ENCODE data around the gene NR1H2.
"Not testable (repeated sequence)": the region's sequence is repeated elsewhere in the genome, so short reads cannot be mapped to it uniquely, and the experiment has no call there.

The NR1H2 gene

DNA sequence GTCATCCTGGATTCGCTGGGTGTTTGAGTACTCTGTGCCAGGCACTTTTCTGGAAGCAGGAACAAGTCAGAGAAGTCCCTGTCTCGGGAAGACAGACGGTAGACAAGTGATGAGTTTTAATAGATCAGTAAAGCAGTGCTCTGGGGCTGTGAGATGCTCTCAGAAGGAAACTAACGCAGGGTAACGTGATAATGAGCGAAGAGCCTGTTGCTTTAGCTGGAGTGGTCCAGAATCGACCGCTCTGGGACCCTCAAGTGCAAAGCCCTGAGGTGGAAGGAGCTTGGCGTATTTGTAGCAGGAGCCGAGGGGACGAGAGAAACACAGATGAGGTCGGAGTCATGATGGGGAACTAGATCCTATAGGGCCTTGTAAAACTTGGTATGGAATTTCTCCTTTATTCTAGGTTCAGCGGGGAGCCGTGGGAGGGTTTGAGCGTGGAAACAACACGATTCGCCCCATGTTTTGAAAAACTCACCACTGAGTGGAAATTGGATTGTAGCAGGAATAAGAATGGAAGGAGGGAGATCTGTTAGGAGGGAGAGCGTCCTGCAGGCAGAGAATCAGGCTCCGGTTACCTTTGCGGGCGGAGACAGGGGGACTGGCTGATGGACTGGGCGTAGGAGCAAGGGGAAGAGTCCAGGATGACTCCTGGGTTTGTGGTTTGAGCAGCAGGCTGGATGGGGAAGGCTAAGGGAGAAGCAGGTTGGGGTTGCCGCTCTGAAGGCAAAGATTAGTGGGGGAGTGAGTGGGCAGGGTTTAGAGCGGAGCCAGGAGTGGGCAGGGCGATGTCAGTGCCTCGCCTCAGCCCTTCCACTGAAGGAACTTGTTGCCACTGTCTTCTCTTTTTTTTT lies 8.7 kb downstream of the NR1H2 start:
- Histone ChIP-seq H3K9me3 (ENCODE audit: control insufficient read depth in 2 of 2, low read length in 2 of 2) (no peaks in the 10 kb centered on the region), H3K4me1 (ENCODE audit: control insufficient read depth in 2 of 2, insufficient read depth in 2 of 2, low read length in 2 of 2) (peaks cover 14 to 17% of the 10 kb centered on the region in 2 donors), H3K9ac (ENCODE audit: low read depth in 1 of 2, low read length in 2 of 2) (peak overlapping the region; percentile 52 to 72), H3K36me3 (ENCODE audit: control insufficient read depth in 2 of 2, insufficient read depth in 2 of 2, low read length in 2 of 2) (peaks cover 24 to 30% of the 10 kb centered on the region in 2 donors), H3K4me3 (ENCODE audit: low read length in 2 of 2) (peak overlapping the region; percentile 76 to 78), H3K27me3 (ENCODE audit: control insufficient read depth in 2 of 2, insufficient read depth in 2 of 2, low read length in 2 of 2) (no peaks in the 10 kb centered on the region), H3K27ac (ENCODE audit: low read depth in 2 of 2, low read length in 2 of 2) (peak overlapping the region; percentile 74 to 80)

DNA sequence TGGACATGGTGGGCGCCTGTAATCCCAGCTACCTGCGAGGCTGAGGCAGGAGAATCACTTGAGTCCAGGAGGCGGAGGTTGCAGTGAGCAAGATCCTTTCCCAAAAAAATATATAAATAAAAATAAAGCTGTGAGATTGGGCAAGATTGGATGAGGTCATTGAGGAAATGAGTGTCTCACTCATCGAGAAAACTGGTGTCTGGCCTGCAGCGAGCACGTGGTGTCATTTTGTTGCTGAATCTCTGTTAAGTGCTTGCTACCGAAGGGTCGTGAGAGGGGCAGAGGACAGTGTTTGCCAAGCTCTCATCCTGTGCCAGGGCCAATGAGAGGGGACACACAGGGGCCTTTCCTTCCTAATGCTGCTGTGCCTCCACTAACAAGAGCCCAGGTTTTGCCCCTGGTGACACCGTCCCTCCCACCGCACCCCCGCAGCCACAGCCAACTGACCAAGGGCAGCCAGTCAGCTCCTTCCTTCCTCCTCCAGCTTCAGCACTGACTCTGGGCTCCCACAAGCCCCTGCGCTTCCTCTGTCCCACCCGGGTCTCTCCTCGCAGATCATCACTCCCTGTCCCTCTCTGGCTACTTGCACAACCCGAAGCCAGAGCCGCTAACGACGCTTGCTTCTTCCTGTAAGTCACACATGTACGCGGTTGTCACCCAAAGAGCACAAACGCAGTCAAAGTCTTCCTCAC lies 11.1 kb downstream of the NR1H2 start:
- Histone ChIP-seq H3K9me3 (ENCODE audit: control insufficient read depth in 2 of 2, low read length in 2 of 2) (no peaks in the 10 kb centered on the region), H3K27ac (ENCODE audit: low read depth in 2 of 2, low read length in 2 of 2) (no peak overlapping the region), H3K36me3 (ENCODE audit: control insufficient read depth in 2 of 2, insufficient read depth in 2 of 2, low read length in 2 of 2) (peaks cover 3 to 10% of the 10 kb centered on the region in 2 donors), H3K9ac (ENCODE audit: low read depth in 1 of 2, low read length in 2 of 2) (no peak overlapping the region), H3K4me1 (ENCODE audit: control insufficient read depth in 2 of 2, insufficient read depth in 2 of 2, low read length in 2 of 2) (peaks cover 14 to 17% of the 10 kb centered on the region in 2 donors), H3K27me3 (ENCODE audit: control insufficient read depth in 2 of 2, insufficient read depth in 2 of 2, low read length in 2 of 2) (no peaks in the 10 kb centered on the region), H3K4me3 (ENCODE audit: low read length in 2 of 2) (peak overlapping the region in 1 of 2 donors; percentile 39)

GRCh38 chr19:50387868-50388245 lies 11.6 kb downstream of the NR1H2 start:
- Histone ChIP-seq H3K9me3 (ENCODE audit: control insufficient read depth in 2 of 2, low read length in 2 of 2) (no peaks in the 10 kb centered on the region), H3K27me3 (ENCODE audit: control insufficient read depth in 2 of 2, insufficient read depth in 2 of 2, low read length in 2 of 2) (no peaks in the 10 kb centered on the region), H3K36me3 (ENCODE audit: control insufficient read depth in 2 of 2, insufficient read depth in 2 of 2, low read length in 2 of 2) (peaks cover 0 to 6% of the 10 kb centered on the region in 2 donors), H3K4me3 (ENCODE audit: low read length in 2 of 2) (peak overlapping the region in 1 of 2 donors; percentile 39), H3K27ac (ENCODE audit: low read depth in 2 of 2, low read length in 2 of 2) (no peak overlapping the region), H3K4me1 (ENCODE audit: control insufficient read depth in 2 of 2, insufficient read depth in 2 of 2, low read length in 2 of 2) (peaks cover 14 to 17% of the 10 kb centered on the region in 2 donors), H3K9ac (ENCODE audit: low read depth in 1 of 2, low read length in 2 of 2) (no peak overlapping the region)

DNA sequence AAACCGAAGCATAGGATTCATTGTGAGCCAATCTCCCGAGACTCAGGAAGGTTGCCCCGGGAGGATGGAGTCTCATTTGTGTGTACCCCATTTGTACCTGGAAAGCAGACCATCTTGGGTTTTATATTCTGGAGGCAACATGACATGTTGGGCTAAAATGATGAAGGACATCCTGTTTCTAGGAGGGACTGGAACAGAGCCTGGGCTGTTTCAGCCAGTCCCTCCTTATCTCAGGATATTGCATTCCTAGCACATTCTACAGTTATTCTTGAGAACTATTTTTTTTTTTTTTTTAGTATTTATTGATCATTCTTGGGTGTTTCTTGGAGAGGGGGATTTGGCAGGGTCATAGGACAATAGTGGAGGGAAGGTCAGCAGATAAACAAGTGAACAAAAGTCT lies 14.0 kb downstream of the NR1H2 start:
- H3K4me3 ChIP-seq (ENCODE audit: low read length in 2 of 2); H3K4me1 ChIP-seq (ENCODE audit: control insufficient read depth in 2 of 2, insufficient read depth in 2 of 2, low read length in 2 of 2); H3K27me3 ChIP-seq (ENCODE audit: control insufficient read depth in 2 of 2, insufficient read depth in 2 of 2, low read length in 2 of 2); H3K9ac ChIP-seq (ENCODE audit: low read depth in 1 of 2, low read length in 2 of 2); H3K9me3 ChIP-seq (ENCODE audit: control insufficient read depth in 2 of 2, low read length in 2 of 2); H3K27ac ChIP-seq (ENCODE audit: low read depth in 2 of 2, low read length in 2 of 2); H3K36me3 ChIP-seq (ENCODE audit: control insufficient read depth in 2 of 2, insufficient read depth in 2 of 2, low read length in 2 of 2): not testable (repeated sequence)

DNA sequence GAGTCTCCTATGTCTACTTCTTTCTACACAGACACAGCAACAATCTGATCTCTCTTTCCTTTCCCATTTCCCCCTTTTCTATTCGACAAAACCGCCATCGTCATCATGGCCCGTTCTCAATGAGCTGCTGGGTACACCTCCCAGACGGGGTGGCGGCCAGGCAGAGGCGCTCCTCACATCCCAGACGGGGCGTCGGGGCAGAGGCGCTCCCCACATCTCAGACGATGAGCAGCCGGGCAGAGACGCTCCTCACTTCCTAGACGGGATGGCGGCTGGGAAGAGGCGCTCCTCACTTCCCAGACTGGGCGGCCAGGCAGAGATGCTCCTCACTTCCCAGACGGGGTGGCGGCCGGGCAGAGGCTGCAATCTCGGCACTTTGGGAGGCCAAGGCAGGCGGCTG lies 14.7 kb downstream of the NR1H2 start:
- H3K4me1 ChIP-seq (ENCODE audit: control insufficient read depth in 2 of 2, insufficient read depth in 2 of 2, low read length in 2 of 2); H3K9ac ChIP-seq (ENCODE audit: low read depth in 1 of 2, low read length in 2 of 2); H3K36me3 ChIP-seq (ENCODE audit: control insufficient read depth in 2 of 2, insufficient read depth in 2 of 2, low read length in 2 of 2); H3K27me3 ChIP-seq (ENCODE audit: control insufficient read depth in 2 of 2, insufficient read depth in 2 of 2, low read length in 2 of 2); H3K9me3 ChIP-seq (ENCODE audit: control insufficient read depth in 2 of 2, low read length in 2 of 2); H3K4me3 ChIP-seq (ENCODE audit: low read length in 2 of 2); H3K27ac ChIP-seq (ENCODE audit: low read depth in 2 of 2, low read length in 2 of 2): not testable (repeated sequence)

DNA sequence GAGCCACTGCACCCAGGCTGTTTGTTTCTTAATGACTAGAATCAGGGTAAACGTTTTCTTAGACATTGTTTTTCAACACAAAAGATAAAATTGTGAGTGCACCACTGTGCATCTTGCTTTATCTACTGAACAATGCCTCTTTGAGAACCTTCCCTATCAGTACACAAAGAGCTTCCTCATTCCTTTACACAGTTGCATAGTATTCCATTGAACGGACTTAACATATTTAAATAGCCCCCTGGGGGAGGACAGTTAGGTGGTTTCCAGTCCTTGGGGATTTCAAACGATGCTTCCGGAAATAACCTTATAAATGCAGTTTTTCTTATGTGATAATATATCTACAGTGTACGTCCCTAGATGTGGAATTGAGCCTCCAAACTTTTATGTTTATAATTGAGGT lies 16.5 kb downstream of the NR1H2 start:
- Histone ChIP-seq H3K9ac (ENCODE audit: low read depth in 1 of 2, low read length in 2 of 2) (no peak overlapping the region), H3K27ac (ENCODE audit: low read depth in 2 of 2, low read length in 2 of 2) (no peak overlapping the region), H3K27me3 (ENCODE audit: control insufficient read depth in 2 of 2, insufficient read depth in 2 of 2, low read length in 2 of 2) (no peaks in the 10 kb centered on the region)

DNA sequence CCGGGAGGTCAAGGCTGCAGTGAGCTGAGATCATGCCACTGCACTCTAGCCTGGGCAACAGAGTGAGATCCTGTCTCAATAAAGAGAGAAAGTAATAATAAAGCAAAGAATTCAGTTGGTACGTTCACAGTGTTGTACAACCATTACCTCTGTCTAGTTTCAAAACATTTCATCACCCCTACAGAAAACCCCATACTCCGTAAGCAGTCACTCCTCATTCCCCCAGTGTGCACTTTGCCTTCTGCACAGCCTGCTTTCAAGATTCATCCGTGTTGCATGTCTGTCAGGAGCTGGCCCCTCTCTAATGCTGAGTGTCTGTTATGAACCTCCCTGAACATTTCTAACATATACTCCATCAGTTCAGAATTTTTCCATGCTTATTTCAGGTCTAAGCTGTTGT lies 17.3 kb downstream of the NR1H2 start:
- no peaks in the 10 kb centered on the region for H3K9me3 ChIP-seq (ENCODE audit: control insufficient read depth in 2 of 2, low read length in 2 of 2)
- no peak overlapping the region for H3K9ac ChIP-seq (ENCODE audit: low read depth in 1 of 2, low read length in 2 of 2)
- no peaks in the 10 kb centered on the region for H3K4me1 ChIP-seq (ENCODE audit: control insufficient read depth in 2 of 2, insufficient read depth in 2 of 2, low read length in 2 of 2)
- no peak overlapping the region for H3K27ac ChIP-seq (ENCODE audit: low read depth in 2 of 2, low read length in 2 of 2)
- no peaks in the 10 kb centered on the region for H3K36me3 ChIP-seq (ENCODE audit: control insufficient read depth in 2 of 2, insufficient read depth in 2 of 2, low read length in 2 of 2)
- no peaks in the 10 kb centered on the region for H3K27me3 ChIP-seq (ENCODE audit: control insufficient read depth in 2 of 2, insufficient read depth in 2 of 2, low read length in 2 of 2)
- no peak overlapping the region for H3K4me3 ChIP-seq (ENCODE audit: low read length in 2 of 2)

More for the DNA sequence above, 16.5 kb downstream of the NR1H2 start:
- Histone ChIP-seq H3K4me1 (ENCODE audit: control insufficient read depth in 2 of 2, insufficient read depth in 2 of 2, low read length in 2 of 2) (no peaks in the 10 kb centered on the region), H3K9me3 (ENCODE audit: control insufficient read depth in 2 of 2, low read length in 2 of 2) (no peaks in the 10 kb centered on the region), H3K4me3 (ENCODE audit: low read length in 2 of 2) (no peak overlapping the region), H3K36me3 (ENCODE audit: control insufficient read depth in 2 of 2, insufficient read depth in 2 of 2, low read length in 2 of 2) (peaks cover 0 to under 1% of the 10 kb centered on the region in 2 donors)

DNA sequence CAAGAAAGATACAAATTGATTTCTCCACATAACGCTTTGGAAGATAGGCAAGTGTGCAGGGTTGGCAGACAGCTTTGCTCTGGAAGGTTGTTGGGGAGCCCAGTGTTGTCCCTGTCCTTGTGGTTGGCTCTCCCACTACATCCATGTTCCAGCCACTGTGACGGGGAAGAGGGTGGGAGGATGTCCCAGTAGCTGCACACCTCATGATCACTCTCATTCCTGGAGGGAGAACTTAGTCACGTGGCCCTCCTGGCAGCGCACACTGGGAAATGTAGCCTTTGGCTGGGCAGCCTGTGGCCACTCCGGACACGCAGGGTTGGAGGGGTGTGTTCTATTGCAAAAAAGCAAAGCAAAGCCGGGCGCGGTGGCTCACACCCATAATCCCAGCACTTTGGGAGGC lies 17.8 kb downstream of the NR1H2 start:
- Histone ChIP-seq H3K36me3 (ENCODE audit: control insufficient read depth in 2 of 2, insufficient read depth in 2 of 2, low read length in 2 of 2) (peaks cover 0 to 3% of the 10 kb centered on the region in 2 donors), H3K9me3 (ENCODE audit: control insufficient read depth in 2 of 2, low read length in 2 of 2) (no peaks in the 10 kb centered on the region), H3K27ac (ENCODE audit: low read depth in 2 of 2, low read length in 2 of 2) (no peak overlapping the region), H3K4me1 (ENCODE audit: control insufficient read depth in 2 of 2, insufficient read depth in 2 of 2, low read length in 2 of 2) (no peaks in the 10 kb centered on the region), H3K27me3 (ENCODE audit: control insufficient read depth in 2 of 2, insufficient read depth in 2 of 2, low read length in 2 of 2) (no peaks in the 10 kb centered on the region), H3K4me3 (ENCODE audit: low read length in 2 of 2) (no peak overlapping the region), H3K9ac (ENCODE audit: low read depth in 1 of 2, low read length in 2 of 2) (no peak overlapping the region)

GRCh38 chr19:50398675-50399367 lies 22.6 kb downstream of the NR1H2 start:
- Histone ChIP-seq H3K4me3 (ENCODE audit: low read length in 2 of 2) (no peak overlapping the region), H3K36me3 (ENCODE audit: control insufficient read depth in 2 of 2, insufficient read depth in 2 of 2, low read length in 2 of 2) (peaks cover 0 to 7% of the 10 kb centered on the region in 2 donors)

GRCh38 chr19:50399368-50399745 lies 23.1 kb downstream of the NR1H2 start:
- Histone ChIP-seq H3K4me1 (ENCODE audit: control insufficient read depth in 2 of 2, insufficient read depth in 2 of 2, low read length in 2 of 2) (no peaks in the 10 kb centered on the region), H3K4me3 (ENCODE audit: low read length in 2 of 2) (no peak overlapping the region), H3K27me3 (ENCODE audit: control insufficient read depth in 2 of 2, insufficient read depth in 2 of 2, low read length in 2 of 2) (no peaks in the 10 kb centered on the region), H3K36me3 (ENCODE audit: control insufficient read depth in 2 of 2, insufficient read depth in 2 of 2, low read length in 2 of 2) (peaks cover 0 to 7% of the 10 kb centered on the region in 2 donors), H3K27ac (ENCODE audit: low read depth in 2 of 2, low read length in 2 of 2) (no peak overlapping the region), H3K9me3 (ENCODE audit: control insufficient read depth in 2 of 2, low read length in 2 of 2) (no peaks in the 10 kb centered on the region), H3K9ac (ENCODE audit: low read depth in 1 of 2, low read length in 2 of 2) (no peak overlapping the region)

More at GRCh38 chr19:50398675-50399367, 22.6 kb downstream of the NR1H2 start:
- Histone ChIP-seq H3K27ac (ENCODE audit: low read depth in 2 of 2, low read length in 2 of 2) (no peak overlapping the region), H3K9ac (ENCODE audit: low read depth in 1 of 2, low read length in 2 of 2) (no peak overlapping the region), H3K4me1 (ENCODE audit: control insufficient read depth in 2 of 2, insufficient read depth in 2 of 2, low read length in 2 of 2) (no peaks in the 10 kb centered on the region), H3K9me3 (ENCODE audit: control insufficient read depth in 2 of 2, low read length in 2 of 2) (no peaks in the 10 kb centered on the region), H3K27me3 (ENCODE audit: control insufficient read depth in 2 of 2, insufficient read depth in 2 of 2, low read length in 2 of 2) (no peaks in the 10 kb centered on the region)
